Left hindlimb (tissue), 1 donor: ENCODE measurements around the gene TMEM132C.

Source experiments
- DNase-seq: peaks from one replicate; pipeline ENCODE4 v3.0.0-alpha.2; 2018

Gene TMEM132C

GRCh38 chr12:128509170-128509569 is 242.2 kb downstream of the TMEM132C start:
- no peak for DNase-seq

GRCh38 chr12:128510511-128510910 is 243.5 kb downstream of the TMEM132C start:
- no peak for DNase-seq

GRCh38 chr12:128513331-128513730 is 246.4 kb downstream of the TMEM132C start:
- no peak for DNase-seq

- DNase-seq: no peak
Observed at GRCh38 chr12:128513831-128514230, 246.9 kb downstream of the TMEM132C start.

GRCh38 chr12:128518644-128519043 is 251.7 kb downstream of the TMEM132C start:
- no peak for DNase-seq

GRCh38 chr12:128519426-128519825 is 252.5 kb downstream of the TMEM132C start:
- DNase-seq: no peak

GRCh38 chr12:128521981-128522380 is 255.0 kb downstream of the TMEM132C start:
- no peak for DNase-seq

- no peak for DNase-seq
Observed at GRCh38 chr12:128524439-128524838, 257.5 kb downstream of the TMEM132C start.

GRCh38 chr12:128531170-128531569 is 264.2 kb downstream of the TMEM132C start:
- DNase-seq: no peak

- no peak for DNase-seq
Observed at GRCh38 chr12:128534906-128535305, 267.9 kb downstream of the TMEM132C start.

GRCh38 chr12:128536810-128537209 is 269.8 kb downstream of the TMEM132C start:
- DNase-seq: no peak

GRCh38 chr12:128537668-128538067 is 270.7 kb downstream of the TMEM132C start:
- no peak for DNase-seq

- DNase-seq: no peak
Observed at GRCh38 chr12:128542844-128543243, 275.9 kb downstream of the TMEM132C start.

- no peak for DNase-seq
Observed at GRCh38 chr12:128543460-128543859, 276.5 kb downstream of the TMEM132C start.

GRCh38 chr12:128543971-128544370 is 277.0 kb downstream of the TMEM132C start:
- no peak for DNase-seq

- DNase-seq: no peak
Observed at GRCh38 chr12:128548949-128549348, 282.0 kb downstream of the TMEM132C start.

GRCh38 chr12:128549601-128550218 is 282.7 kb downstream of the TMEM132C start:
- peak; percentile 33 for DNase-seq

- peak; percentile 44 for DNase-seq
Observed at GRCh38 chr12:128551266-128551665, 284.3 kb downstream of the TMEM132C start.

- DNase-seq: no peak
Observed at GRCh38 chr12:128554546-128555304, 287.8 kb downstream of the TMEM132C start.

- DNase-seq: no peak
Observed at GRCh38 chr12:128557231-128557630, 290.3 kb downstream of the TMEM132C start.

- no peak for DNase-seq
Observed at GRCh38 chr12:128564956-128565355, 298.0 kb downstream of the TMEM132C start.

GRCh38 chr12:128567730-128568129 is 300.8 kb downstream of the TMEM132C start:
- no peak for DNase-seq

GRCh38 chr12:128570191-128571065 is 303.5 kb downstream of the TMEM132C start:
- no peak for DNase-seq
